Glutamatergic neuron (in vitro differentiated cells): ENCODE results near the gene DCTN2. TPM values are rescaled to one million over a fixed set of nuclear protein-coding genes. Genes with fewer than 3 reads are reported as not detected.
"Not testable (repeated sequence)": the region's sequence is repeated elsewhere in the genome, so short reads cannot be mapped to it uniquely, and the experiment has no call there.

ENCODE experiments used
- DNase-seq: peaks from one replicate; pipeline ENCODE4 v3.0.0; 2022
- H3K27ac Mint-ChIP-seq: one replicate; pipeline ENCODE4 v1.8.0; 2020; ENCODE audit warnings: mild to moderate bottlenecking, mixed read lengths, inconsistent platforms; ENCODE audit not compliant: unreplicated experiment
- H3K27me3 Mint-ChIP-seq: one replicate; pipeline ENCODE4 v1.8.0; 2020; ENCODE audit warnings: mild to moderate bottlenecking, moderate library complexity, mixed read lengths, inconsistent platforms; ENCODE audit not compliant: unreplicated experiment
- H3K36me3 Mint-ChIP-seq: one replicate; pipeline ENCODE4 v1.8.0; 2020; ENCODE audit warnings: mild to moderate bottlenecking, mixed read lengths, inconsistent platforms; ENCODE audit not compliant: unreplicated experiment
- H3K4me1 Mint-ChIP-seq: one replicate; pipeline ENCODE4 v1.8.0; 2020; ENCODE audit warnings: mild to moderate bottlenecking, low read depth, mixed read lengths, inconsistent platforms; ENCODE audit not compliant: unreplicated experiment
- H3K4me3 Mint-ChIP-seq: one replicate; pipeline ENCODE4 v1.8.0; 2020; ENCODE audit warnings: mild to moderate bottlenecking, mixed read lengths, inconsistent platforms; ENCODE audit not compliant: unreplicated experiment
- H3K9me3 Mint-ChIP-seq: one replicate; pipeline ENCODE4 v1.8.0; 2020; ENCODE audit warnings: mild to moderate bottlenecking, moderate library complexity, mixed read lengths, inconsistent platforms; ENCODE audit not compliant: unreplicated experiment
- CTCF ChIP-seq: fragments of 200-600 bp; sonication (generic); IDR thresholded peaks from one replicate; pipeline ENCODE4 v1.5.0; 2021; ENCODE audit not compliant: partially characterized antibody, unreplicated experiment
- total RNA-seq: library from RNA; stranded (reverse); fragmentation: NEBNext Ultra II Directional; extraction: Animal tissue kit (Norgen Biotek cat#: 25700); gene quantifications from one replicate; pipeline ENCODE4 v1.2.1, GENCODE V29; 2021; ENCODE audit not compliant: unreplicated experiment

DCTN2 gene
- total RNA-seq, 1 donor from 2014 or later: 484 TPM

GRCh38 chr12:57590864-57591781 lies 44.1 kb upstream of the DCTN2 start, which contains the start of gene PIP4K2C:
PIP4K2C (plus strand) TSS chr12:57591192; CDS start chr12:57591290, 98 bp downstream.
- no peak for TF ChIP-seq CTCF
- peak; percentile 72 for DNase-seq
- Mint-ChIP-seq H3K27ac (no peak within 1 kb of the TSS), H3K9me3 (no peaks in the 10 kb centered on the region), H3K4me3 (peak within 1 kb of the TSS; percentile 92), H3K4me1 (peaks cover 6% of the 10 kb centered on the region), H3K36me3 (no peaks in the 10 kb centered on the region), H3K27me3 (no peaks in the 10 kb centered on the region)

GRCh38 chr12:57590479-57590863 lies 43.5 kb upstream of the DCTN2 start:
- no peak for DNase-seq
- no peaks in the 10 kb centered on the region for H3K36me3 Mint-ChIP-seq
- no peaks in the 10 kb centered on the region for H3K9me3 Mint-ChIP-seq
- H3K27ac Mint-ChIP-seq: no peak overlapping the region
- TF ChIP-seq CTCF: no peak
- no peaks in the 10 kb centered on the region for H3K27me3 Mint-ChIP-seq
- H3K4me3 Mint-ChIP-seq: peak overlapping the region; percentile 92
- H3K4me1 Mint-ChIP-seq: peaks cover 6% of the 10 kb centered on the region

GRCh38 chr12:57588951-57589610 lies 42.1 kb upstream of the DCTN2 start:
- H3K9me3 Mint-ChIP-seq, H3K4me3 Mint-ChIP-seq, DNase-seq, H3K36me3 Mint-ChIP-seq, H3K27ac Mint-ChIP-seq, H3K27me3 Mint-ChIP-seq, H3K4me1 Mint-ChIP-seq: not testable (repeated sequence)

- no peak overlapping the region for H3K4me3 Mint-ChIP-seq
- TF ChIP-seq CTCF: no peak
- peaks cover 13% of the 10 kb centered on the region for H3K9me3 Mint-ChIP-seq
- no peak overlapping the region for H3K27ac Mint-ChIP-seq
- no peak for DNase-seq
- H3K4me1 Mint-ChIP-seq: peaks cover 5% of the 10 kb centered on the region
- no peaks in the 10 kb centered on the region for H3K27me3 Mint-ChIP-seq
- peaks cover 7% of the 10 kb centered on the region for H3K36me3 Mint-ChIP-seq
Observed at GRCh38 chr12:57586832-57587429, 39.9 kb upstream of the DCTN2 start.

GRCh38 chr12:57586128-57586527 lies 39.1 kb upstream of the DCTN2 start:
- H3K27ac Mint-ChIP-seq: no peak overlapping the region
- DNase-seq: no peak
- H3K27me3 Mint-ChIP-seq: peaks cover 2% of the 10 kb centered on the region
- no peak for TF ChIP-seq CTCF
- H3K9me3 Mint-ChIP-seq: peaks cover 13% of the 10 kb centered on the region
- H3K4me1 Mint-ChIP-seq: peaks cover 5% of the 10 kb centered on the region
- H3K4me3 Mint-ChIP-seq: no peak overlapping the region
- H3K36me3 Mint-ChIP-seq: peaks cover 7% of the 10 kb centered on the region
